Measurements from ENCODE around the gene DHX57. TPM values are rescaled to one million over a fixed set of nuclear protein-coding genes. Genes with fewer than 3 reads are reported as not detected.

The DHX57 gene
- polyA plus RNA-seq, 1 donor from 2014 or later, result 44.0 TPM

DNA sequence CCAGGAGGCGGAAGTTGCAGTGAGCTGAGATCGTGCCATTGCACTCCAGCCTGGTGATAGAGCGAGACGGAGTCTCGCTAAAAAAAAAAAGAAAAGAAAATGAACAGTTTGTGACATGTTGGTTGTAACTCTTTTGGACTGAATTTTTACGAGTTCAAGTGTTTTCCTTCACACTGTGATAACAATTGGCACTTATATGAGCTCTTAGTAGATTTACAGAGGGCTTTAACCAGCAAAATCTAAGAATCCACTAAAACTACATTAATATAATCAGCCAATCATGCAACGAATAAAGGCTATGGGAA is 99.9 kb downstream of the DHX57 start:
- H2AFZ ChIP-seq (ENCODE audit: low read depth, low read length), result no peak overlapping the region
- H3K27me3 ChIP-seq (ENCODE audit: insufficient read depth, low read depth, low read length), result no peaks in the 10 kb centered on the region
- H3K9me2 ChIP-seq (ENCODE audit: insufficient read depth, low read length), result no peaks in the 10 kb centered on the region
- no peak overlapping the region for H3K27ac ChIP-seq (ENCODE audit: low read length)
- TF ChIP-seq RAD21 (conservative IDR thresholded peaks at IDR 0.05) (no peak), EP300 (conservative IDR thresholded peaks at IDR 0.05; ENCODE audit: poor library complexity, severe bottlenecking) (no peak), EZH2 (IDR thresholded peaks at IDR 0.05; ENCODE audit: borderline replicate concordance, insufficient read depth, low read length, poor library complexity, severe bottlenecking) (no peak), MXI1 (conservative IDR thresholded peaks at IDR 0.05; ENCODE audit: poor library complexity, severe bottlenecking) (no peak), POLR2AphosphoS5 (IDR thresholded peaks at IDR 0.05) (no peak)
- H3K9me3 ChIP-seq (ENCODE audit: low read length), result no peaks in the 10 kb centered on the region
- no peak overlapping the region for H3K4me2 ChIP-seq (ENCODE audit: low read length)
- H3K9ac ChIP-seq (ENCODE audit: low read length), result no peak overlapping the region
- no peaks in the 10 kb centered on the region for H3K79me2 ChIP-seq (replicated peaks; ENCODE audit: insufficient read depth, low read length)
- no peaks in the 10 kb centered on the region for H4K20me1 ChIP-seq (ENCODE audit: insufficient read depth)
- H3K36me3 ChIP-seq (ENCODE audit: insufficient read depth, low read length), result no peaks in the 10 kb centered on the region
- H3K4me3 ChIP-seq (ENCODE audit: low read length), result no peak overlapping the region
- H3F3A ChIP-seq (ENCODE audit: insufficient read depth, low read length, poor library complexity, severe bottlenecking), result no peaks in the 10 kb centered on the region

DNA sequence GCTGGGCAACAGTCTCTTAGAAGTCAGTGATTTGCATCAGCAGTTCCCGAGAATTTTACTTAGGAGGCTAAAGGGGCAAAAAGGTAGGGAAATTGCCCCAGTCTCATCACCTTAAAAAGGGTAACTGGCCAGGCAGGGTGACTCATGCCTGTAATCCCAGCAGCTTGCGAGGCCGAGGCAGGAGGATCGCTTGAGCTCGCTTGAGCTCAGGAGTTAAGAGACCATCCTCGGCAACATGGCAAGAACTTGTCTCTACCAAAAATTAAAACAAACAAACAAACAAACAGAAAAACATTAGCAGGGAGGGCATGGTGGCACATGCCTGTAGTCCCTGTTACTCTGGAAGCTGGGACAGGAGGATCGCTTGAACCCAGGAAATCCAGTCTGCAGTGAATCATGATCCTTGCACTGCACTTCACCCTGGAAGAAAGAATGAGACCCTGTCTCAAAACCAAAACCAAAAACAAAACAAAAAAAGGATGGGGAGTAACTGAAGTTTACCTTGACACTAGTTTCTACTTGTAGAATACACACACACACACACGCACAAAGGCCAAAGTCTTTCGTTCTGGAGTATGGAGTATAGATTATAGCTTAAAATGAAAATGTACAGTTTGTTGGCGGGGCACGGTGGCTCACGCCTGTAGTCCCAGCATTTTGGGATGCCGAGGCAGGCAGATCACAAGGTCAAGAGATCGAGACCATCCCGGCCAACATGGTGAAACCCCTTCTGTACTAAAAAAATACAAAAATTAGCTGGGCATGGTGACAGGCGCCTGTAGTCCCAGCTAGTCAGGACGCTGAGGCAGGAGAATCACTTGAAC is 100.4 kb downstream of the DHX57 start:
- Histone ChIP-seq H3K9ac (ENCODE audit: low read length) (no peak overlapping the region), H3F3A (ENCODE audit: insufficient read depth, low read length, poor library complexity, severe bottlenecking) (no peaks in the 10 kb centered on the region), H3K27me3 (ENCODE audit: insufficient read depth, low read depth, low read length) (no peaks in the 10 kb centered on the region), H3K27ac (ENCODE audit: low read length) (no peak overlapping the region), H4K20me1 (ENCODE audit: insufficient read depth) (no peaks in the 10 kb centered on the region), H2AFZ (ENCODE audit: low read depth, low read length) (no peak overlapping the region), H3K36me3 (ENCODE audit: insufficient read depth, low read length) (no peaks in the 10 kb centered on the region), H3K9me2 (ENCODE audit: insufficient read depth, low read length) (no peaks in the 10 kb centered on the region), H3K4me3 (ENCODE audit: low read length) (no peak overlapping the region), H3K79me2 (replicated peaks; ENCODE audit: insufficient read depth, low read length) (no peaks in the 10 kb centered on the region), H3K9me3 (ENCODE audit: low read length) (no peaks in the 10 kb centered on the region), H3K4me2 (ENCODE audit: low read length) (no peak overlapping the region)
- TF ChIP-seq EP300 (conservative IDR thresholded peaks at IDR 0.05; ENCODE audit: poor library complexity, severe bottlenecking) (no peak), SMC3 (conservative IDR thresholded peaks at IDR 0.05; ENCODE audit: poor library complexity) (no peak)
- TF ChIP-seq, protein P1, sequence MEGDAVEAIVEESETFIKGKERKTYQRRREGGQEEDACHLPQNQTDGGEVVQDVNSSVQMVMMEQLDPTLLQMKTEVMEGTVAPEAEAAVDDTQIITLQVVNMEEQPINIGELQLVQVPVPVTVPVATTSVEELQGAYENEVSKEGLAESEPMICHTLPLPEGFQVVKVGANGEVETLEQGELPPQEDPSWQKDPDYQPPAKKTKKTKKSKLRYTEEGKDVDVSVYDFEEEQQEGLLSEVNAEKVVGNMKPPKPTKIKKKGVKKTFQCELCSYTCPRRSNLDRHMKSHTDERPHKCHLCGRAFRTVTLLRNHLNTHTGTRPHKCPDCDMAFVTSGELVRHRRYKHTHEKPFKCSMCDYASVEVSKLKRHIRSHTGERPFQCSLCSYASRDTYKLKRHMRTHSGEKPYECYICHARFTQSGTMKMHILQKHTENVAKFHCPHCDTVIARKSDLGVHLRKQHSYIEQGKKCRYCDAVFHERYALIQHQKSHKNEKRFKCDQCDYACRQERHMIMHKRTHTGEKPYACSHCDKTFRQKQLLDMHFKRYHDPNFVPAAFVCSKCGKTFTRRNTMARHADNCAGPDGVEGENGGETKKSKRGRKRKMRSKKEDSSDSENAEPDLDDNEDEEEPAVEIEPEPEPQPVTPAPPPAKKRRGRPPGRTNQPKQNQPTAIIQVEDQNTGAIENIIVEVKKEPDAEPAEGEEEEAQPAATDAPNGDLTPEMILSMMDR (IDR thresholded peaks at IDR 0.05; ENCODE audit: poor library complexity, severe bottlenecking), result no peak
- TF ChIP-seq, protein P2, sequence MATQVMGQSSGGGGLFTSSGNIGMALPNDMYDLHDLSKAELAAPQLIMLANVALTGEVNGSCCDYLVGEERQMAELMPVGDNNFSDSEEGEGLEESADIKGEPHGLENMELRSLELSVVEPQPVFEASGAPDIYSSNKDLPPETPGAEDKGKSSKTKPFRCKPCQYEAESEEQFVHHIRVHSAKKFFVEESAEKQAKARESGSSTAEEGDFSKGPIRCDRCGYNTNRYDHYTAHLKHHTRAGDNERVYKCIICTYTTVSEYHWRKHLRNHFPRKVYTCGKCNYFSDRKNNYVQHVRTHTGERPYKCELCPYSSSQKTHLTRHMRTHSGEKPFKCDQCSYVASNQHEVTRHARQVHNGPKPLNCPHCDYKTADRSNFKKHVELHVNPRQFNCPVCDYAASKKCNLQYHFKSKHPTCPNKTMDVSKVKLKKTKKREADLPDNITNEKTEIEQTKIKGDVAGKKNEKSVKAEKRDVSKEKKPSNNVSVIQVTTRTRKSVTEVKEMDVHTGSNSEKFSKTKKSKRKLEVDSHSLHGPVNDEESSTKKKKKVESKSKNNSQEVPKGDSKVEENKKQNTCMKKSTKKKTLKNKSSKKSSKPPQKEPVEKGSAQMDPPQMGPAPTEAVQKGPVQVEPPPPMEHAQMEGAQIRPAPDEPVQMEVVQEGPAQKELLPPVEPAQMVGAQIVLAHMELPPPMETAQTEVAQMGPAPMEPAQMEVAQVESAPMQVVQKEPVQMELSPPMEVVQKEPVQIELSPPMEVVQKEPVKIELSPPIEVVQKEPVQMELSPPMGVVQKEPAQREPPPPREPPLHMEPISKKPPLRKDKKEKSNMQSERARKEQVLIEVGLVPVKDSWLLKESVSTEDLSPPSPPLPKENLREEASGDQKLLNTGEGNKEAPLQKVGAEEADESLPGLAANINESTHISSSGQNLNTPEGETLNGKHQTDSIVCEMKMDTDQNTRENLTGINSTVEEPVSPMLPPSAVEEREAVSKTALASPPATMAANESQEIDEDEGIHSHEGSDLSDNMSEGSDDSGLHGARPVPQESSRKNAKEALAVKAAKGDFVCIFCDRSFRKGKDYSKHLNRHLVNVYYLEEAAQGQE (IDR thresholded peaks at IDR 0.05; ENCODE audit: borderline replicate concordance), result no peak
